UCSD-AML1 (cell line): ENCODE measurements around the gene ANKRD33.

Experiments used
- DNase-seq: peaks from one replicate; lab custom pipeline; 2025; ENCODE audit not compliant: unreplicated experiment; lab: John Stamatoyannopoulos, UW

ANKRD33 gene

GRCh38 chr12:51914034-51914923 is 26.4 kb downstream of the ANKRD33 start:
- no peak for DNase-seq

DNA sequence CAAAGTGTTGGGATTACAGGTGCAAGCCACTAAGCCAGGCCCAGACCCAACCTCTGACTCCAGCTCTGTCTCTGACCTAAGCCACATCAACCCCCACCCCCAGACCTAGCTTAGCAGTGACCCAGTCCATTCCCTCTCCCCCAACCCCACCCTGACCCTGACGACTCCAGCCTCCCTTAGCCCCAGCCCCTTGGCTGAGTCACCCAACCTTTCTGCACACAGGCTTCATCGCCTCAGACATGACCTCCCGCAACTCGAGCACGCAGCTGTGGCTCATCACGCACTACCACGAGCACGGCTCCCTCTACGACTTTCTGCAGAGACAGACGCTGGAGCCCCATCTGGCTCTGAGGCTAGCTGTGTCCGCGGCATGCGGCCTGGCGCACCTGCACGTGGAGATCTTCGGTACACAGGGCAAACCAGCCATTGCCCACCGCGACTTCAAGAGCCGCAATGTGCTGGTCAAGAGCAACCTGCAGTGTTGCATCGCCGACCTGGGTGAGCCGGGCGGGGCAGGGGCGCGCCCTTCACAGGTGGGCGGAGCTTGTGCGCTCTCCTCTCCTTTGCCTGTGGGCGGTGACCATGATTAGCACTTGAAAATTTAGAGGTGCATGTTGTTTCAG is 27.2 kb downstream of the ANKRD33 start:
- DNase-seq: no peak

- DNase-seq: no peak
These were observed 28.0 kb downstream of the ANKRD33 start for GRCh38 chr12:51915951-51916350.

DNA sequence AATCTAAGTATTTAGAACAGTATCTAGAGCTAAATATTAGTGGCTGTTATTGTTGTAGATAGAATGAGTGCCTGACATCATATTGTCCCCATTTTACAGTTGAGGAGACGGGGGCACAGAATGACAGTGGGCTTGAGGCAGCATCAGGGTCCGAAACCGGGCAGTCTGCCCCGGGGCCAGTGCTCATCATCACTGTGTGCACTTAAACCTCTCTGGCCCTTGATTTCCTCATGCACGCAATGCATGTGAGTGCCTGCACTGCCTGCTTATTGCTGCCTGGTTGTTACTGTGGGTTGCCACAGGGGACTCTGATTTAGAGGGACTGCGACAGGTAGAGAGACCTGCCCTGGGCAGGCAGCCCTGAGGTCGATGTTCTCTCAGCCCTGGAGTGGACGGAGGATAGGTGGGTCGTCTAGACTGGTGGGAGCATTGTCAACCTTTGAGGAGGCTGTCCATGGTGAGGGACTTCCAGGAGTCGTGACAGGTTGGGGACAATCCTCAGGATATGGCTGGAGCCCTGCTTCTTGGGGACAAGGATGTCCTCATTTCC is 29.2 kb downstream of the ANKRD33 start:
- no peak for DNase-seq

GRCh38 chr12:51917746-51918453 is 30.0 kb downstream of the ANKRD33 start:
- DNase-seq: no peak

DNA sequence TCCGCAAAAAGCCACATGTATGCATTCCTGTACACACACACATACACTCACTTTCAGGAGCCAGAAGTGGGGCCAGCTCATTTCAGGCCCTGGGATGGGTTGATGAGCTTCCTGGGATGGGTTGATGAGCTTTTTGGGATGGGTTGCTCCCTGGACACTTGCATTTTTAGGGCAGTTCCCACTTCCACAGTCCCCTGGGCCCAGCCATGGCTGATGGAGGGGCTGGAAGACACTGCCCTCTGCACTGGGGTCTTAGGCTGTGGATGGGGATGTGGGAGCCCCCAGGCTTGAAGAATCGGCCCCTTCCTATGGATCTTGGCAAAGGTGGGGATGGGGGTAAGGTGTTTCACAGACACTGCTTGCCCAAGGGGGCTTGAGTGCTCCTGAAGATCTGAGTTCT is 32.1 kb downstream of the ANKRD33 start:
- no peak for DNase-seq

DNA sequence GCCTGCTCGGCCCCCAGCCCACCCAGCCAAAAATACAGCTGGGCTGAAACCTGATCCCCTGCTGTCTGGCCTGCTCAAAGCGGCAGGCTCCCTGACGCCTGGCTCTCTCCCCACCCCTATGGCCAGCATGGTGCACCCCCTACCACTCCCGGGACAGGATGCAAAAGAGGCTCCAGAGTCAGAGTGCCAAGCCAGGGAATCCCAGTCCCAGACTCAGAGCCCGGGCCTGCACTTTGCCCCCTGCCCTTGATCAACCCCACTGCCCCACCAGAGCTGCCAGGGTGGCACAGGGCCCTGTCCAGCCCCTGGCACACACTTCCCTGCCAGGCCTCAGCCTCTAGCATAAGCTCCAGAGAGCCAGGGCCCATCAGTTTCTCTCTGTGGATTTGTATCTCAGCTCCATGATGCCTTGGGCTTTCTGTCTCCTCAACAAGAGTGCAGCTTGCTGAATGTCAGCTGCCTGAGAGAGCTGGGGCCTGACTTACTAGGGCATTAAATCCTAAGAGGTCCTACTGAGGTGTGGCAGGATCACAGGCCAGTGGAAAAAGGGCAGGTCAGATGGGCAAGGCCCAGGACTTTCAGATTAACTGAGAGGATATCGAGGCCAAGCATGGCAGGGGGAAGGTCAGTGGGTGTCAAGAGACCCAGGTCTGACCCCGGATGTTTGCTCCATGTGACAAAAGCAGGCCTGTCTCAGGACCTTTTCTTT is 33.3 kb downstream of the ANKRD33 start:
- no peak for DNase-seq

- no peak for DNase-seq
These were observed 34.2 kb downstream of the ANKRD33 start for GRCh38 chr12:51922146-51922545.

DNA sequence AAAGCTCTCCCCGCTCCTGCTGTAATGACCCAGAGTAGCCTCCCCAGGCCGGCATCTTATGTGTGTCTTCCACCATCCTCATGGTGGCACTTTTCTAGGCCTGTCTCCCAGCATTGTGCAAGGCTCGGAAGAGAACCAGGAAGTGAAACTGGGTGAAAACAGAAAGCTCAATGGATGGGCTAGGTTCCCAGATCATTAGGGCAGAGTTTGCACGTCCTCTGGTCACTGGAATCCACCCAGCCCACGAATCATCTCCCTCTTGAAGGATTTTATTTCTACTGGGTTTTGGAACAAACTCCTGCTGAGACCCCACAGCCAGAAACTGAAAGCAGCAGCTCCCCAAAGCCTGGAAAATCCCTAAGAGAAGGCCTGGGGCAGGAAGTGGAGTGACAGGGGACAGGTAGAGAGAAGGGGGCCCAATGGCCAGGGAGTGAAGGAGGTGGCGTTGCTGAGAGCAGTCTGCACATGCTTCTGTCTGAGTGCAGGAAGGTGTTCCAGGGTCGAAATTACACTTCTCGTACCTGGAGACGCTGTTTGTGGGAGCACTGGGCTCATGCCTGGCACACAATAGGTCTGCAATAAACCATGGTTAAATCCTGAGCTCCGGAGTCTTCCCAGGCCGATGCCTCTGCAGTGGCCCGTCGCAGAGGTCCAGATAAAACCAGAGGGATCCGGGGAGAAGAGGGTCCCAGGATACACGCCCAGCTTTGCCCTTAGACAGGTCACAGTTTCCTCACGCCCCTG is 35.0 kb downstream of the ANKRD33 start:
- DNase-seq: no peak

DNA sequence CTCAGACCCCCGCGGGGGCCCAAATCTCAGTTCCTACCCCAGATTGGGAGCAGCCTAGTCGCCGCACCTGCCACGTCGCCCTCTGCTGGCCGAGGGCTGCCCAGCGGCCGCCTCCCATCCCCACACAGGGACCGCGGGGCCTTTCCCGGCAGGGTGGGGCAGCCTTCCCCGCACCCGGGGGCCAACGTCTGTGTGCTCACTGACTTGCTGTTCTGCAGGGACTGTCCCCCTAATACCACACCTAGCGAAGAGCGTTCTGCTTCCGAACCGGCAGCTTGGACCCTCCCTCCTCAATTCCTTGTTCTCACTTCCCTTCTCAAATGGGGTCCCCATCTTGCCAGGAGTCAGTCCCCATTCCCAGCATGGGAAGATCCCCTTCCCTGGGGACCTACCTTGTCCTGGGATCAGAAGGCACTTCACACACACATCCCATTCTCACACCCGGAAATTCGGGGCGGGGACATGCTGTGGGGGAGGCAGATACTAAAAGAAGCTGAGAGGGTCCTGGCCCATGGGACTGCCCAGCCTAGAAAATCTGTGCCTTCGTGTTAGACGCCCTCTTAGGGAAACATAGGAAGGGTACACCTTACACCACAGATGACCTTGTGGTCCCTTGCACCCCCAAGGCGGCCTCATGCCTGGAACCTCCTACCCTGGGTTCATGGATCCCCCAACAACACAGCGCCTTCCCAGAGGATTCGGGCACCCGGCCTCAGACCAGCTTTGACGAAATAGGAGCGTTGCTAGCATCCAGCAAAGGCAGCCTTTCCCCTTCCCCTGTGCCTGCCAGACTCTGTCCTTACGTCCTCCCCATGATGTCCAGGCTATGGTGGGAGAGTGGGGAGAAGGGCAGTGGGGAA is 35.8 kb downstream of the ANKRD33 start:
- peak; percentile 43 for DNase-seq

GRCh38 chr12:51924551-51925319 is 36.8 kb downstream of the ANKRD33 start:
- no peak for DNase-seq

- no peak for DNase-seq
These were observed 37.6 kb downstream of the ANKRD33 start for GRCh38 chr12:51925346-51926063.

GRCh38 chr12:51926064-51926632 is 38.2 kb downstream of the ANKRD33 start:
- DNase-seq: peak; percentile 56

- DNase-seq: peak; percentile 58
These were observed 38.8 kb downstream of the ANKRD33 start for GRCh38 chr12:51926718-51927117.

DNA sequence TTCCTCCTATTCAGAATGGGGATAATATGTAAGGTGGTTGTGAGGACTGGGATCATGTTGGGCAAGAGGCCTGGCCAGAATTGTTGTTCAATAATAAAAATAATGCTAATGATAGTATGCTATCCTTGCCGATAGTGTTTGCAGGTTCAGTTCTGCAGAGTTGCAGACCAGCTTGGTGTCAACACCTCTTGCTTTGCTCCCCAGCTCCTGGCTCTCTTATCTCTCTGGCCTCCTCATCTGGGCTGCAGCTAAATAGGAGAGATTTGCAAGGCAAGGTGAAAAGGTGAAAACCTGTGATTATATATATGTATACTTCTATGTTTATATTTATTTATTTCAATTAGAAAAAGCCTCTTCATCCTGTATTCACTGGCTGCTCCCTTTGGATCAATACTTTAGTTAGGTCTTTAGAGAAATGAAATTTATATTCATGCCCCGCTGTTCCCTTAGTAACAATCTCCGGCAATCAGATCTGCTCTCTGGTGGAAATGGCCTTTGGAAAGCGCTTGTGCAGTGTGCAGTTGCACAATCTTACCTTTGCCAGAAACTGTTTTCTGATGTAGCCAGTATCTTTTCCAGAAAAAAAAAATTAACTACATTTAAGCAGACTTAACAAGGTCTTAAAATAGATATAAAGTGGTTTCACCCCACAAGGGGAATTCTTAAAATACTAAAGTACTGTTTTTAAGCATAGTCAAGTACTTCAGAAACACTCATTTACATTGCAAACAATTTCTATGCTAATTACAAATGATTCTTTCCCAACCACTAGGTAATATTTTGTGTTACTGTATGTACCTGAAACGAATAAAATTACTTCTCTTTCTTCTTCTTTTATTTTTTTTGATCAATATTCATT is 44.5 kb downstream of the ANKRD33 start:
- no peak for DNase-seq

- DNase-seq: no peak
These were observed 46.2 kb downstream of the ANKRD33 start for GRCh38 chr12:51934080-51934479.

GRCh38 chr12:51937926-51938325 is 50.0 kb downstream of the ANKRD33 start:
- DNase-seq: no peak
